Mucosa of stomach (tissue), 1 donor: ENCODE measurements around the gene CLEC10A.

ENCODE experiments used
- H3K27me3 ChIP-seq: one replicate; pipeline ENCODE4 v1.7.0; 2013; ENCODE audit warnings: mild to moderate bottlenecking, low read length; ENCODE audit not compliant: control insufficient read depth, insufficient read depth
- H3K36me3 ChIP-seq: one replicate; pipeline ENCODE4 v1.7.0; 2013; ENCODE audit warnings: low read length; ENCODE audit not compliant: control insufficient read depth, insufficient read depth
- H3K4me1 ChIP-seq: one replicate; pipeline ENCODE4 v1.7.0; 2013; ENCODE audit warnings: mild to moderate bottlenecking, low read length; ENCODE audit not compliant: control insufficient read depth, insufficient read depth
- H3K4me3 ChIP-seq: one replicate; pipeline ENCODE4 v1.7.0; 2013; ENCODE audit warnings: low read length
- H3K9ac ChIP-seq: one replicate; pipeline ENCODE4 v1.7.0; 2013; ENCODE audit warnings: mild to moderate bottlenecking, low read length, moderate library complexity
- H3K9me3 ChIP-seq: one replicate; pipeline ENCODE4 v1.7.0; 2013; ENCODE audit warnings: mild to moderate bottlenecking, low read length, moderate library complexity; ENCODE audit not compliant: control insufficient read depth
- donor health status: Pancreatic carcinoma.

The CLEC10A gene

GRCh38 chr17:7025245-7025644 lies 54.8 kb downstream of the CLEC10A start:
- Histone ChIP-seq H3K27me3 (peaks cover 19% of the 10 kb centered on the region), H3K9me3 (no peaks in the 10 kb centered on the region), H3K36me3 (no peaks in the 10 kb centered on the region), H3K4me1 (peaks cover 27% of the 10 kb centered on the region), H3K9ac (no peak overlapping the region), H3K4me3 (no peak overlapping the region)
